ENCODE data around the gene SCART1. TPM values are rescaled to one million over a fixed set of nuclear protein-coding genes. Genes with fewer than 3 reads are reported as not detected.

The SCART1 gene
- total RNA-seq, 1 donor from 2014 or later: 0.36 TPM

DNA sequence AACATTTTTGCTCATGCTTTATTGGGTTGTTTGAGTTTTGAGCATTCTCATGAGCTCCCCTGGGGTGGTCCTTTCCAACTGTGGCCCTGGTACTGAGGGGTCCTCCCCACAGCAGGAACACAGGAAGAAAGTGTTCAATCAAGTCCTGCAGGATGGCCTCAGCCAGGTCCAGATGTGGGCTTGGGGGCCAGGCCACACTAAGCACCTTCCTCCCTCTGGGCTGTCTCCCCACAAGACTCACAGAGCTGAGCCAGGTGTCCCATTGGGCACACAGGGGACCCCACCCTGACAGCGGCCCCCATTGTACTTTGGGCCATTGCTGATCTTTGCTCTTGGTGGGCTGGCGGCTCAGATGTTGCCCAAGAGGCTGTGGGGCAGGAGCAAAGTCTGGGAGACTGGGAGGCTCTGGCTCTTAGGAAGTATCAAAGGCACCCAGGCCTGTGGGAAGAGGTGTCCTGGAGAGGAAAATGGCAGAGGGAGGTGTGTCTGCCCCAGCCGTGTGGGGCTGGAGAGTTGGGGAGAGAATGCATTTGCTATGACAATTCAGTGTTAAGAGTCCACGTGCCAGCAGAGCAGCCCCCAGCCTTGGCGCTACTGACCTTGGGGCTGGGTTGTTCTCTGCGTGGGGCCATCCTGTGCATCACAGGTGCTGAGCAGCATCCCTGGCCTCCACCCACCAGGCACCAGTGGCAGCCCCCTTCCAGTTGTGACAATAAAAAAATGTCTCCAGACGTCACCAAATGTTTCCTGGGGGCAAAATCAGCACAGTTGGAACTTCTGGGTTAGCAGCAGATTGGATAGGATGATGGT lies 17.8 kb downstream of the SCART1 start:
- H3K4me1 Mint-ChIP-seq (ENCODE audit: unreplicated experiment): no peaks in the 10 kb centered on the region
- H3K4me3 Mint-ChIP-seq (ENCODE audit: unreplicated experiment): no peak overlapping the region
- H3K27ac Mint-ChIP-seq (ENCODE audit: unreplicated experiment): no peak overlapping the region
- no peak for DNase-seq (ENCODE audit: low spot score)
- H3K27me3 Mint-ChIP-seq (ENCODE audit: unreplicated experiment): peaks cover 14% of the 10 kb centered on the region
- H3K36me3 Mint-ChIP-seq (ENCODE audit: low read depth, unreplicated experiment): no peaks in the 10 kb centered on the region
- H3K9me3 Mint-ChIP-seq (ENCODE audit: unreplicated experiment): peaks cover 12% of the 10 kb centered on the region
- TF ChIP-seq, protein P1, sequence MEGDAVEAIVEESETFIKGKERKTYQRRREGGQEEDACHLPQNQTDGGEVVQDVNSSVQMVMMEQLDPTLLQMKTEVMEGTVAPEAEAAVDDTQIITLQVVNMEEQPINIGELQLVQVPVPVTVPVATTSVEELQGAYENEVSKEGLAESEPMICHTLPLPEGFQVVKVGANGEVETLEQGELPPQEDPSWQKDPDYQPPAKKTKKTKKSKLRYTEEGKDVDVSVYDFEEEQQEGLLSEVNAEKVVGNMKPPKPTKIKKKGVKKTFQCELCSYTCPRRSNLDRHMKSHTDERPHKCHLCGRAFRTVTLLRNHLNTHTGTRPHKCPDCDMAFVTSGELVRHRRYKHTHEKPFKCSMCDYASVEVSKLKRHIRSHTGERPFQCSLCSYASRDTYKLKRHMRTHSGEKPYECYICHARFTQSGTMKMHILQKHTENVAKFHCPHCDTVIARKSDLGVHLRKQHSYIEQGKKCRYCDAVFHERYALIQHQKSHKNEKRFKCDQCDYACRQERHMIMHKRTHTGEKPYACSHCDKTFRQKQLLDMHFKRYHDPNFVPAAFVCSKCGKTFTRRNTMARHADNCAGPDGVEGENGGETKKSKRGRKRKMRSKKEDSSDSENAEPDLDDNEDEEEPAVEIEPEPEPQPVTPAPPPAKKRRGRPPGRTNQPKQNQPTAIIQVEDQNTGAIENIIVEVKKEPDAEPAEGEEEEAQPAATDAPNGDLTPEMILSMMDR (IDR thresholded peaks at IDR 0.05; ENCODE audit: unreplicated experiment): no peak

DNA sequence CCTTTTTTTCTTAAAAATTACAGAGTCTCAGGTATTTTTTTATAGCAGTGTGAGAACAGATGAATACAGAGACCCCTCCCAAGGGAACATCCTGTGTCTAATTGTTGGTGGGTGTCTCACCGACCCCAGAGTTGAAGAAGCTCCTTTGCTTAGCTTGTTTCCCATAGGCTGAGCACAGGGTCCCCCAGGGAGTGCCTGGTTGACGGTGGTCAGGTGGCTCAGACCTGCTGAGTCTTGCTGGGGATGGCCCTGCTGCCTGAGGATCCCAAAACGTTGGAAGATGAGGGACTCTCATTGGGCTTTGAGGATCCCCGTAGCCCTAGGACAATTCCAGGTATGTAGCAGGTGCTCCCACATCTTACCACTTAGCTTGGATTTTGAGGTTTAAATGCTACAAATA lies 19.5 kb downstream of the SCART1 start:
- H3K27me3 Mint-ChIP-seq (ENCODE audit: unreplicated experiment): peaks cover 9% of the 10 kb centered on the region
- no peak for DNase-seq (ENCODE audit: low spot score)
- no peaks in the 10 kb centered on the region for H3K4me1 Mint-ChIP-seq (ENCODE audit: unreplicated experiment)
- H3K27ac Mint-ChIP-seq (ENCODE audit: unreplicated experiment): no peak overlapping the region
- H3K9me3 Mint-ChIP-seq (ENCODE audit: unreplicated experiment): peaks cover 6% of the 10 kb centered on the region
- TF ChIP-seq, protein P1 (IDR thresholded peaks at IDR 0.05; ENCODE audit: unreplicated experiment): no peak
- no peak overlapping the region for H3K4me3 Mint-ChIP-seq (ENCODE audit: unreplicated experiment)
- H3K36me3 Mint-ChIP-seq (ENCODE audit: low read depth, unreplicated experiment): no peaks in the 10 kb centered on the region

DNA sequence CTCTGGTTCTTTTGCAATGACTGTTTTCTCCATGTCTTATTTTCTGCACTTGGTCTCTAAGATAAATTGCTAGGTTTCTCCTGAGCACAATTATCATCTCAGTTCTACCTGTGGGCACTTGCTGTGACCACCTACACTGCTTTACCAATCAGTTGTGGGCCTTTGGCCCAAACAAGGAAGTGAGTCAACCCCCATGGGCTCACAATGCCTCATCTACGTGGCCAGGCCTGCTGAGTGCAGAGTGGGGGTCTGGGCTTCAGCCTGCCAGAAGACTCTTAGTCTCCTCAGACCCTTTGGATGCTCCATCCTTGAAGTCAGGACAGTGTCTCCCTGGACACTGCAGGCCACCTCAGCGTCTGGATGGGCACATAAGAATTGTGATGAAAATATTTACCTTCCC lies 20.3 kb downstream of the SCART1 start:
- Mint-ChIP-seq H3K4me1 (ENCODE audit: unreplicated experiment) (no peaks in the 10 kb centered on the region), H3K27ac (ENCODE audit: unreplicated experiment) (no peak overlapping the region), H3K4me3 (ENCODE audit: unreplicated experiment) (no peak overlapping the region), H3K27me3 (ENCODE audit: unreplicated experiment) (peaks cover 8% of the 10 kb centered on the region), H3K36me3 (ENCODE audit: low read depth, unreplicated experiment) (no peaks in the 10 kb centered on the region), H3K9me3 (ENCODE audit: unreplicated experiment) (peaks cover 5% of the 10 kb centered on the region)
- TF ChIP-seq, protein P1 (IDR thresholded peaks at IDR 0.05; ENCODE audit: unreplicated experiment): no peak
- no peak for DNase-seq (ENCODE audit: low spot score)

DNA sequence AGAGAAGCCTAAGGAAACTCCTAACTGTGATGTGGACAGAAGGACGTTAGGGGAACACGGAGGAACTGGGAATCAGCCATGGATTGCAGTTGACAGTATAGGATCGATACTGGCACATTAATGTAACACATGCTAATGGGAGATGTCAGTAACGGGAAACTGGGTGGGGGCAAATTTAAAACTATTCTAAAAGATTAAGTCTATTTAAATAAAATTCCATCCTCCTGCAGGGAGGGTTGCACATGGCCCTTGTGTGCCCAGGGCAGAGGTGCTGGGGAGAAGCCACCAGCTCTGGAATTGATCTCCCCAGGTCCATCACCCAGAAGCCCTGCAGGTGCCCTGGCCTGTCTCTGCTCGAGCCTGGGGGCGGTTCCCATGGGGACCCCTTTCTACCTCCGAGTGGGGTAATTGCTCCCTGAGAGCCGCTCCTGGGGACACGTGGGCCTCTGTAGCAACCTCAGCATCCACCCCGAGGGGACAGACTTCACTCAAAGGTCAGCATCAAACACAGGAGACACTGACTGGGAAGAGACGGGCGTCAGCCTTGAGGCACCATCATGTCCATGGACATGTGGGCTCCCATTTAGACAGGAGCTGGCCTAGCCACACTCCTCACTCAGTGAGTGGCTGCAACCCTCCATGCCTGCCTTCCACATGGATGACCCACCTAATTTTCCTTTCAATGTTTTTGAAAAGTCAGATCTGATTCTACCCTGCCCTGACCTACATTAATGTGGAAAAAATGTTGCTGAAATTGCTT lies 21.1 kb downstream of the SCART1 start:
- no peaks in the 10 kb centered on the region for H3K4me1 Mint-ChIP-seq (ENCODE audit: unreplicated experiment)
- H3K27ac Mint-ChIP-seq (ENCODE audit: unreplicated experiment): no peak overlapping the region
- H3K4me3 Mint-ChIP-seq (ENCODE audit: unreplicated experiment): no peak overlapping the region
- H3K27me3 Mint-ChIP-seq (ENCODE audit: unreplicated experiment): peaks cover 8% of the 10 kb centered on the region
- H3K36me3 Mint-ChIP-seq (ENCODE audit: low read depth, unreplicated experiment): no peaks in the 10 kb centered on the region
- TF ChIP-seq, protein P1 (IDR thresholded peaks at IDR 0.05; ENCODE audit: unreplicated experiment): no peak
- peaks cover 5% of the 10 kb centered on the region for H3K9me3 Mint-ChIP-seq (ENCODE audit: unreplicated experiment)
- DNase-seq (ENCODE audit: low spot score): no peak

DNA sequence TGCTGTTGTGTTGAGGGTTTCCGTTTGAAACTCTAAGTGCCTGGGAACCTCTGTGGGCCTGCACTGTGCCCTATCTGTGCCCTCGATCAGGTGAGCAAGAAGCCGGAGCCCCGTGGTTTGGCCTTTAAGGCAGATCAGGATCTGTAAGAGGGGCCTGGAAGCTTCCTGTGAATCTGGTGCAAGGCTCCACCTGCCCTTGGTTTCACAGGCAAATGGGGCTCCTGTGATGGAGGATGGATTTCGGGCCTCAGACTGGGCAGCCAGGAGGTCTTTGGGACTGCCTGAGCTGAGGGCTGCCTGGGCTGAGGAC lies 21.6 kb downstream of the SCART1 start:
- Mint-ChIP-seq H3K4me1 (ENCODE audit: unreplicated experiment) (no peaks in the 10 kb centered on the region), H3K27ac (ENCODE audit: unreplicated experiment) (no peak overlapping the region), H3K27me3 (ENCODE audit: unreplicated experiment) (peaks cover 8% of the 10 kb centered on the region), H3K36me3 (ENCODE audit: low read depth, unreplicated experiment) (no peaks in the 10 kb centered on the region), H3K9me3 (ENCODE audit: unreplicated experiment) (peaks cover 5% of the 10 kb centered on the region), H3K4me3 (ENCODE audit: unreplicated experiment) (no peak overlapping the region)
- TF ChIP-seq, protein P1 (IDR thresholded peaks at IDR 0.05; ENCODE audit: unreplicated experiment): no peak
- no peak for DNase-seq (ENCODE audit: low spot score)
